HG02571 (cell line): ENCODE results near the gene BCHE.
"Not testable (repeated sequence)": the region's sequence is repeated elsewhere in the genome, so short reads cannot be mapped to it uniquely, and the experiment has no call there.

Experiments used
- ATAC-seq: cut with Tn5 transposase; IDR thresholded peaks from one replicate; pipeline ENCODE4 v1.9.1; 2021; ENCODE audit warnings: mild to moderate bottlenecking, moderate library complexity; ENCODE audit not compliant: unreplicated experiment

Gene BCHE

GRCh38 chr3:165817160-165817709, 20.0 kb downstream of the BCHE start:
- ATAC-seq = no peak

GRCh38 chr3:165816209-165816608, 21.0 kb downstream of the BCHE start:
- no peak for ATAC-seq

GRCh38 chr3:165815682-165816081, 21.5 kb downstream of the BCHE start:
- no peak for ATAC-seq

- no peak for ATAC-seq
Measured at GRCh38 chr3:165814380-165814779, 22.8 kb downstream of the BCHE start.

- not testable (repeated sequence) for ATAC-seq
Measured at GRCh38 chr3:165807937-165808336, 29.3 kb downstream of the BCHE start.

- ATAC-seq = peak; percentile 93
Measured at GRCh38 chr3:165805946-165806561, 31.2 kb downstream of the BCHE start.

GRCh38 chr3:165803471-165803870, 33.8 kb downstream of the BCHE start:
- no peak for ATAC-seq

- no peak for ATAC-seq
Measured at GRCh38 chr3:165800970-165801369, 36.3 kb downstream of the BCHE start.

- ATAC-seq = no peak
Measured at GRCh38 chr3:165799026-165799425, 38.2 kb downstream of the BCHE start.

GRCh38 chr3:165797551-165797950, 39.7 kb downstream of the BCHE start:
- ATAC-seq = no peak

GRCh38 chr3:165796701-165797100, 40.5 kb downstream of the BCHE start:
- ATAC-seq = no peak

- no peak for ATAC-seq
Measured at GRCh38 chr3:165788531-165788930, 48.7 kb downstream of the BCHE start.

GRCh38 chr3:165786013-165786412, 51.2 kb downstream of the BCHE start:
- ATAC-seq = no peak

- no peak for ATAC-seq
Measured at GRCh38 chr3:165784337-165784736, 52.9 kb downstream of the BCHE start.

- ATAC-seq = no peak
Measured at GRCh38 chr3:165783383-165783782, 53.8 kb downstream of the BCHE start.

- no peak for ATAC-seq
Measured at GRCh38 chr3:165778891-165779290, 58.3 kb downstream of the BCHE start.

- no peak for ATAC-seq
Measured at GRCh38 chr3:165778456-165778855, 58.8 kb downstream of the BCHE start.

- ATAC-seq = no peak
Measured at GRCh38 chr3:165775824-165776223, 61.4 kb downstream of the BCHE start.

GRCh38 chr3:165770781-165771180, 66.4 kb downstream of the BCHE start:
- no peak for ATAC-seq

- ATAC-seq = no peak
Measured at GRCh38 chr3:165768680-165769079, 68.5 kb downstream of the BCHE start.

GRCh38 chr3:165759041-165759440, 78.2 kb downstream of the BCHE start:
- no peak for ATAC-seq

- ATAC-seq = no peak
Measured at GRCh38 chr3:165755571-165755970, 81.7 kb downstream of the BCHE start.
